SK-N-SH (cell line): Measurements from ENCODE around the gene FBXO33. TPM values are rescaled to one million over a fixed set of nuclear protein-coding genes. Genes with fewer than 3 reads are reported as not detected.

ENCODE experiments used
- CTCF ChIA-PET: fragments of 300-600, 350-600 bp; formaldehyde crosslinking; extraction: SDS; loops from one replicate; lab custom pipeline; 2021; lab: Yijun Ruan, JAX
- POLR2A ChIA-PET: fragments of 350-600 bp; sonication (Branson Sonifier 250); formaldehyde crosslinking; extraction: SDS; loops from one replicate; lab custom pipeline; 2020; ENCODE audit warnings: antibody characterized with exemption, inconsistent platforms; lab: Yijun Ruan, JAX
- DNase-seq: peaks from one replicate; pipeline ENCODE4 v3.0.0; 2012
- H2AFZ ChIP-seq: fragments of 200-600 bp; sonication (generic); 2 replicates; pipeline ENCODE4 v1.8.1; 2016; ENCODE audit warnings: antibody characterized with exemption, mild to moderate bottlenecking, low read depth
- H3F3A ChIP-seq: fragments of 200-600 bp; sonication (generic); replicated peaks from 2 replicates; pipeline ENCODE3; 2016; ENCODE audit warnings: antibody characterized with exemption, mild to moderate bottlenecking; ENCODE audit not compliant: insufficient read depth
- H3K27ac ChIP-seq, 2 experiments: fragments of 200-500 bp in 1 of 2; fragments of 200-600 bp in 1 of 2; sonication (Bioruptor generic) in 1 of 2; sonication (generic), shearing (Covaris generic) in 1 of 2; 2 replicates each; pipeline versions ENCODE4 v1.5.1 to v1.6.1; 2014 to 2016; ENCODE audit warnings: low read depth in 2 of 2, inconsistent platforms in 1 of 2, low read length in 1 of 2, mild to moderate bottlenecking in 1 of 2, mixed read lengths in 1 of 2
- H3K27me3 ChIP-seq: fragments of 200-600 bp; sonication (generic), shearing (Covaris generic); 2 replicates; pipeline ENCODE4 v1.6.1; 2016; ENCODE audit warnings: mixed run types; ENCODE audit not compliant: insufficient read depth
- H3K36me3 ChIP-seq, 2 experiments: fragments of 200-500 bp in 1 of 2; fragments of 200-600 bp in 1 of 2; sonication (Bioruptor generic) in 1 of 2; sonication (generic) in 1 of 2; replicated peaks in 1 of 2; 2 replicates each; pipeline versions ENCODE3 to v1.5.1; 2014 to 2016; ENCODE audit warnings: low read length in 1 of 2, mild to moderate bottlenecking in 1 of 2; ENCODE audit not compliant: insufficient read depth in 2 of 2, control insufficient read depth in 1 of 2
- H3K4me1 ChIP-seq, 2 experiments: fragments of 200-500 bp in 1 of 2; fragments of 200-600 bp in 1 of 2; sonication (Bioruptor generic) in 1 of 2; sonication (generic), shearing (Covaris generic) in 1 of 2; 2 replicates each; pipeline versions ENCODE4 v1.5.1 to v1.6.1; 2014 to 2016; ENCODE audit warnings: low read depth in 1 of 2, low read length in 1 of 2, mixed run types in 1 of 2; ENCODE audit not compliant: insufficient read depth in 2 of 2, control insufficient read depth in 1 of 2
- H3K4me2 ChIP-seq: fragments of 200-600 bp; sonication (generic), shearing (Covaris generic); 2 replicates; pipeline ENCODE4 v1.6.1; 2017; ENCODE audit warnings: mixed run types
- H3K4me3 ChIP-seq, 2 experiments: fragments of 200-500 bp in 1 of 2; fragments of 200-600 bp in 1 of 2; sonication (Bioruptor generic) in 1 of 2; sonication (generic), shearing (Covaris generic) in 1 of 2; 2 replicates each; pipeline versions ENCODE4 v1.5.1 to v1.8.1; 2014 to 2016; ENCODE audit warnings: low read depth in 2 of 2, inconsistent platforms in 1 of 2, low read length in 1 of 2, mild to moderate bottlenecking in 1 of 2, mixed read lengths in 1 of 2, moderate library complexity in 1 of 2
- H3K79me2 ChIP-seq: fragments of 200-600 bp; sonication (generic); 2 replicates; pipeline ENCODE4 v1.8.1; 2017; ENCODE audit warnings: mild to moderate bottlenecking; ENCODE audit not compliant: insufficient read depth
- H3K9ac ChIP-seq: fragments of 200-600 bp; sonication (generic); 2 replicates; pipeline ENCODE4 v1.6.1; 2017; ENCODE audit warnings: mixed run types
- H3K9me2 ChIP-seq: fragments of 200-600 bp; sonication (generic); 2 replicates; pipeline ENCODE4 v1.6.1; 2017; ENCODE audit warnings: mixed run types
- H3K9me3 ChIP-seq: fragments of 200-600 bp; sonication (generic); 2 replicates; pipeline ENCODE4 v1.6.1; 2017; ENCODE audit warnings: mixed run types, mild to moderate bottlenecking, moderate library complexity
- H4K20me1 ChIP-seq: fragments of 200-600 bp; sonication (generic); 2 replicates; pipeline ENCODE4 v1.6.1; 2017; ENCODE audit warnings: mild to moderate bottlenecking, mixed run types; ENCODE audit not compliant: insufficient read depth
- CHD2 ChIP-seq: fragments of 150-350 bp; IDR thresholded peaks from 2 replicates; pipeline ENCODE4 v1.6.1; 2018; ENCODE audit warnings: low read length; ENCODE audit not compliant: partially characterized antibody
- FOSL2 ChIP-seq: IDR thresholded peaks from 2 replicates; pipeline ENCODE4 v1.4.0; 2012; ENCODE audit warnings: low read depth, mild to moderate bottlenecking, moderate library complexity, borderline replicate concordance
- FOXJ3 ChIP-seq: sonication (generic); formaldehyde crosslinking; IDR thresholded peaks from 2 replicates; pipeline ENCODE4 v1.5.1; 2020; ENCODE audit warnings: mild to moderate bottlenecking, missing genetic modification reagents
- GABPA ChIP-seq: IDR thresholded peaks from 2 replicates; pipeline ENCODE4 v1.4.0; 2012; ENCODE audit warnings: low read depth, mild to moderate bottlenecking
- MEF2A ChIP-seq: IDR thresholded peaks from 2 replicates; pipeline ENCODE4 v1.4.0; 2012; ENCODE audit warnings: low read depth, borderline replicate concordance
- YY1 ChIP-seq: IDR thresholded peaks from 2 replicates; pipeline ENCODE4 v1.4.0; 2012; ENCODE audit warnings: low read depth, mild to moderate bottlenecking
- WGBS: methylation state at CpG from one replicate; pipeline ENCODE4 v1.1.6; 2017; ENCODE audit warnings: low lambda C conversion rate; 5-methylcytosine and 5-hydroxymethylcytosine counted together
- polyA plus RNA-seq, 3 experiments: library from polyadenylated mRNA; depleted of rRNA; stranded (reverse); fragments of >200 nt; gene quantifications; 2 replicates each; pipeline ENCODE4 v1.2.3, GENCODE V29; 2012
- TF ChIP-seq, protein P1 (sequence below): fragments of 150-350 bp; IDR thresholded peaks from 2 replicates; pipeline ENCODE4 v1.6.1; 2016; ENCODE audit warnings: mild to moderate bottlenecking, low read depth, low read length
- TF ChIP-seq, protein P2 (sequence below): IDR thresholded peaks from 2 replicates; pipeline ENCODE4 v1.4.0; 2012; ENCODE audit warnings: low read depth, borderline replicate concordance
- TF ChIP-seq, protein P3 (sequence below): IDR thresholded peaks from 2 replicates; pipeline ENCODE4 v1.4.0; 2012; ENCODE audit warnings: low read depth
- TF ChIP-seq, protein P4 (sequence below): fragments of 200-600 bp; sonication (generic); IDR thresholded peaks from 2 replicates; pipeline ENCODE4 v1.6.1; 2017; ENCODE audit warnings: antibody characterized with exemption, mild to moderate bottlenecking, moderate library complexity

The FBXO33 gene
- polyA plus RNA-seq, 1 of the 3 experiments (the other 2 are of a cell fraction): 4.2 TPM

DNA sequence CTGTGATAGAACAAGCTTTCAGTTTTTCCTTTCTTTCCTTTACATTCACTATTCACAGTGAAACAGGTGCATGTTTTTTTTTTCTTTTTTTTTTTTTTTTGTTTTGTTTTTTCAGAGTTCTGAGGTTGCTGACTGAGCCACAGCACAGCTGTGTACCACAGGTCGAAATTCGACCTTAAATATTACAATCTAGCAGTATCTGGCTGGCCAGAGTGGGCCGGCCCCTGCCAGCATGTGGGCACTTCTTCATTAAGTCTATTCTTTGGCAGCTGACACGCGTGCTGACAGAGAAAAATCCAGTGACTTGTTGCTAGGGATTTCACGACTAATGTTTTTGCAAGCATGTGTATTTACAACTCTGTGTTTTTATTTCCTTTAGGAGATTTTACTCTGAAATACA lies 33.9 kb downstream of the FBXO33 start:
- H3K27ac ChIP-seq: no peak overlapping the region
- no peak for DNase-seq
- H3K36me3 ChIP-seq: peaks cover 0 to 4% of the 10 kb centered on the region in 2 experiments
- POLR2A ChIA-PET: no interaction called here
- no peak for TF ChIP-seq GABPA
- TF ChIP-seq, protein P1, sequence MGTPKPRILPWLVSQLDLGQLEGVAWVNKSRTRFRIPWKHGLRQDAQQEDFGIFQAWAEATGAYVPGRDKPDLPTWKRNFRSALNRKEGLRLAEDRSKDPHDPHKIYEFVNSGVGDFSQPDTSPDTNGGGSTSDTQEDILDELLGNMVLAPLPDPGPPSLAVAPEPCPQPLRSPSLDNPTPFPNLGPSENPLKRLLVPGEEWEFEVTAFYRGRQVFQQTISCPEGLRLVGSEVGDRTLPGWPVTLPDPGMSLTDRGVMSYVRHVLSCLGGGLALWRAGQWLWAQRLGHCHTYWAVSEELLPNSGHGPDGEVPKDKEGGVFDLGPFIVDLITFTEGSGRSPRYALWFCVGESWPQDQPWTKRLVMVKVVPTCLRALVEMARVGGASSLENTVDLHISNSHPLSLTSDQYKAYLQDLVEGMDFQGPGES: no peak
- no peak for TF ChIP-seq MEF2A
- TF ChIP-seq FOSL2: no peak
- TF ChIP-seq CHD2: no peak
- TF ChIP-seq FOXJ3 (CRISPR knock-in tag): no peak
- TF ChIP-seq, protein P2, sequence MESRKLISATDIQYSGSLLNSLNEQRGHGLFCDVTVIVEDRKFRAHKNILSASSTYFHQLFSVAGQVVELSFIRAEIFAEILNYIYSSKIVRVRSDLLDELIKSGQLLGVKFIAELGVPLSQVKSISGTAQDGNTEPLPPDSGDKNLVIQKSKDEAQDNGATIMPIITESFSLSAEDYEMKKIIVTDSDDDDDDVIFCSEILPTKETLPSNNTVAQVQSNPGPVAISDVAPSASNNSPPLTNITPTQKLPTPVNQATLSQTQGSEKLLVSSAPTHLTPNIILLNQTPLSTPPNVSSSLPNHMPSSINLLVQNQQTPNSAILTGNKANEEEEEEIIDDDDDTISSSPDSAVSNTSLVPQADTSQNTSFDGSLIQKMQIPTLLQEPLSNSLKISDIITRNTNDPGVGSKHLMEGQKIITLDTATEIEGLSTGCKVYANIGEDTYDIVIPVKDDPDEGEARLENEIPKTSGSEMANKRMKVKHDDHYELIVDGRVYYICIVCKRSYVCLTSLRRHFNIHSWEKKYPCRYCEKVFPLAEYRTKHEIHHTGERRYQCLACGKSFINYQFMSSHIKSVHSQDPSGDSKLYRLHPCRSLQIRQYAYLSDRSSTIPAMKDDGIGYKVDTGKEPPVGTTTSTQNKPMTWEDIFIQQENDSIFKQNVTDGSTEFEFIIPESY: no peak
- TF ChIP-seq YY1: no peak
- TF ChIP-seq, protein P3, sequence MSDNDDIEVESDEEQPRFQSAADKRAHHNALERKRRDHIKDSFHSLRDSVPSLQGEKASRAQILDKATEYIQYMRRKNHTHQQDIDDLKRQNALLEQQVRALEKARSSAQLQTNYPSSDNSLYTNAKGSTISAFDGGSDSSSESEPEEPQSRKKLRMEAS: no peak
- H3F3A ChIP-seq: peaks cover 5% of the 10 kb centered on the region
- no peak overlapping the region for H3K4me2 ChIP-seq
- H3K9me3 ChIP-seq: no peaks in the 10 kb centered on the region
- no peak overlapping the region for H3K4me3 ChIP-seq
- no peaks in the 10 kb centered on the region for H3K27me3 ChIP-seq
- 74% methylated on average over 6 of the region's 6 CpGs for WGBS
- CTCF ChIA-PET: no interaction called here
- H3K9me2 ChIP-seq: no peaks in the 10 kb centered on the region
- no peaks in the 10 kb centered on the region for H4K20me1 ChIP-seq
- H3K4me1 ChIP-seq: no peaks in the 10 kb centered on the region
- H2AFZ ChIP-seq: no peak overlapping the region
- no peak overlapping the region for H3K9ac ChIP-seq
- no peaks in the 10 kb centered on the region for H3K79me2 ChIP-seq

DNA sequence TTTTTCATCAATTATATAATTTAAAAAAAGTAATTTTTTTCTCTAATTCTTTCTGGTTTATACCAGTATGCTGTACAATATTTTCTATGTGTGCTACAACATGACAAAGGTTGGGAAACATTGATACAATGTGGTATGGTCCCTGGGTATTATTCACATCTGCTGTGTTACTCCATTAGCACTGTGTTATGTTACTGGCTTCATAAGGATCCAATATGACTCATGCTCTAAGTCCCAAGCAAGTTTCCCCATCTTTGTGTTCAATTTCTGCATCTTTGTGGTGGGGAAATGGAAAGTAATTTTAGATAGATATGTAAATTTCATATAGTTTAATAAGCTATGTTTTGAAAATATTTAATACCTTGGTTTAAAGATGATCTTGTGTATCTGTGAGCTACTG lies 35.8 kb downstream of the FBXO33 start:
- Histone ChIP-seq H3K79me2 (no peaks in the 10 kb centered on the region), H3K27ac (no peak overlapping the region), H3K4me3 (no peak overlapping the region), H3K4me1 (no peaks in the 10 kb centered on the region), H3F3A (peaks cover 5% of the 10 kb centered on the region), H4K20me1 (no peaks in the 10 kb centered on the region), H3K9ac (no peak overlapping the region), H3K36me3 (peaks cover 0 to 4% of the 10 kb centered on the region in 2 experiments), H3K9me3 (no peaks in the 10 kb centered on the region), H2AFZ (no peak overlapping the region), H3K27me3 (no peaks in the 10 kb centered on the region), H3K9me2 (no peaks in the 10 kb centered on the region), H3K4me2 (no peak overlapping the region)
- TF ChIP-seq, protein P4, sequence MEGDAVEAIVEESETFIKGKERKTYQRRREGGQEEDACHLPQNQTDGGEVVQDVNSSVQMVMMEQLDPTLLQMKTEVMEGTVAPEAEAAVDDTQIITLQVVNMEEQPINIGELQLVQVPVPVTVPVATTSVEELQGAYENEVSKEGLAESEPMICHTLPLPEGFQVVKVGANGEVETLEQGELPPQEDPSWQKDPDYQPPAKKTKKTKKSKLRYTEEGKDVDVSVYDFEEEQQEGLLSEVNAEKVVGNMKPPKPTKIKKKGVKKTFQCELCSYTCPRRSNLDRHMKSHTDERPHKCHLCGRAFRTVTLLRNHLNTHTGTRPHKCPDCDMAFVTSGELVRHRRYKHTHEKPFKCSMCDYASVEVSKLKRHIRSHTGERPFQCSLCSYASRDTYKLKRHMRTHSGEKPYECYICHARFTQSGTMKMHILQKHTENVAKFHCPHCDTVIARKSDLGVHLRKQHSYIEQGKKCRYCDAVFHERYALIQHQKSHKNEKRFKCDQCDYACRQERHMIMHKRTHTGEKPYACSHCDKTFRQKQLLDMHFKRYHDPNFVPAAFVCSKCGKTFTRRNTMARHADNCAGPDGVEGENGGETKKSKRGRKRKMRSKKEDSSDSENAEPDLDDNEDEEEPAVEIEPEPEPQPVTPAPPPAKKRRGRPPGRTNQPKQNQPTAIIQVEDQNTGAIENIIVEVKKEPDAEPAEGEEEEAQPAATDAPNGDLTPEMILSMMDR: no peak
- no peak for TF ChIP-seq CHD2
- ChIA-PET CTCF (no interaction called here), POLR2A (no interaction called here)
- DNase-seq: no peak
